ENCODE data around the gene ADGRB3.

GRCh38 chr6:68651011-68651985 is 16.2 kb downstream of the ADGRB3 start:
- no peak for TF ChIP-seq POLR2AphosphoS5 (IDR thresholded peaks at IDR 0.05)
- TF ChIP-seq EP300 (IDR thresholded peaks at IDR 0.05) = no peak
- no peak for TF ChIP-seq CTCF (IDR thresholded peaks at IDR 0.05)
